GM23338 (cell line): Measurements from ENCODE around the gene SPTBN2. TPM values are rescaled to one million over a fixed set of nuclear protein-coding genes. Genes with fewer than 3 reads are reported as not detected.
A peak's percentile ranks its signal among the peaks of the same experiment; 100 is the strongest.

Experiments used
- ATAC-seq: fragments of 200-7000 bp; cut with Tn5 transposase; 3 replicates; pipeline ENCODE4 v1.9.1; 2020
- DNase-seq: peaks from one replicate; pipeline ENCODE4 v3.0.0-alpha.2; 2015; ENCODE audit warnings: low spot score
- H2AFZ ChIP-seq: fragments of 200-600 bp; sonication (generic); 2 replicates; pipeline ENCODE4 v1.8.0; 2016; ENCODE audit warnings: antibody characterized with exemption, mild to moderate bottlenecking, moderate library complexity
- H3F3A ChIP-seq: fragments of 200-600 bp; sonication (generic); replicated peaks from 2 replicates; pipeline ENCODE4 v1.8.0; 2017; ENCODE audit warnings: antibody characterized with exemption, mixed run types, low read depth
- H3K27ac ChIP-seq: fragments of 200-600 bp; sonication (generic); 2 replicates; pipeline ENCODE4 v1.6.1; 2016; ENCODE audit warnings: low read depth
- H3K27me3 ChIP-seq: fragments of 200-600 bp; sonication (generic); 2 replicates; pipeline ENCODE4 v1.8.0; 2016; ENCODE audit warnings: mild to moderate bottlenecking, mixed run types, moderate library complexity; ENCODE audit not compliant: insufficient read depth
- H3K36me3 ChIP-seq: fragments of 200-600 bp; sonication (generic); 2 replicates; pipeline ENCODE4 v1.8.0; 2016; ENCODE audit warnings: mild to moderate bottlenecking; ENCODE audit not compliant: insufficient read depth
- H3K4me1 ChIP-seq: fragments of 200-600 bp; sonication (generic); 2 replicates; pipeline ENCODE4 v1.8.0; 2016; ENCODE audit warnings: mild to moderate bottlenecking, moderate library complexity; ENCODE audit not compliant: insufficient read depth
- H3K4me2 ChIP-seq: fragments of 200-600 bp; sonication (generic); 2 replicates; pipeline ENCODE4 v1.7.1; 2017; ENCODE audit warnings: mixed run types
- H3K4me3 ChIP-seq: fragments of 200-600 bp; sonication (generic); 2 replicates; pipeline ENCODE4 v1.6.1; 2016; ENCODE audit warnings: mixed run types
- H3K79me2 ChIP-seq: fragments of 200-600 bp; sonication (generic); replicated peaks from 2 replicates; pipeline ENCODE4 v1.8.0; 2017; ENCODE audit warnings: mild to moderate bottlenecking; ENCODE audit not compliant: insufficient read depth
- H3K9me2 ChIP-seq: fragments of 200-600 bp; sonication (generic); 2 replicates; pipeline ENCODE4 v1.8.0; 2017; ENCODE audit not compliant: insufficient read depth
- H4K20me1 ChIP-seq: fragments of 200-600 bp; sonication (generic); replicated peaks from 2 replicates; pipeline ENCODE4 v1.8.0; 2017; ENCODE audit warnings: mild to moderate bottlenecking; ENCODE audit not compliant: insufficient read depth
- H3K27ac Mint-ChIP-seq: 2 replicates; pipeline ENCODE4 v1.8.0; 2020; ENCODE audit warnings: inconsistent platforms, mild to moderate bottlenecking, moderate library complexity, mixed read lengths
- H3K27me3 Mint-ChIP-seq: 3 replicates; pipeline ENCODE4 v1.8.0; 2022; ENCODE audit warnings: low read depth, mild to moderate bottlenecking, moderate library complexity, mixed read lengths, inconsistent platforms; ENCODE audit not compliant: insufficient read depth, poor library complexity
- H3K36me3 Mint-ChIP-seq: 3 replicates; pipeline ENCODE4 v1.8.0; 2021; ENCODE audit warnings: low read depth, mild to moderate bottlenecking, inconsistent platforms, moderate library complexity, mixed read lengths
- H3K4me1 Mint-ChIP-seq: 3 replicates; pipeline ENCODE4 v1.8.0; 2020; ENCODE audit warnings: mild to moderate bottlenecking, inconsistent platforms, mixed read lengths
- H3K4me3 Mint-ChIP-seq: 3 replicates; pipeline ENCODE4 v1.8.0; 2021; ENCODE audit warnings: moderate library complexity, mild to moderate bottlenecking, inconsistent platforms, mixed read lengths
- H3K9me3 Mint-ChIP-seq: 3 replicates; pipeline ENCODE4 v1.8.0; 2020; ENCODE audit warnings: moderate library complexity, mild to moderate bottlenecking, inconsistent platforms, mixed read lengths
- CREB1 ChIP-seq: fragments of 250-450 bp; sonication (Bioruptor Pico); IDR thresholded peaks from 2 replicates; pipeline ENCODE4 v1.5.0; 2020; ENCODE audit warnings: low read depth, mild to moderate bottlenecking, moderate library complexity
- CTCF ChIP-seq, 2 experiments: fragments of 200-600 bp in 1 of 2; sonication (generic) in 1 of 2; conservative IDR thresholded peaks; 2 replicates each; pipeline versions ENCODE4 v1.5.1 to v1.6.1; 2016 to 2017; ENCODE audit warnings: antibody characterized with exemption in 2 of 2, low read depth in 2 of 2, mild to moderate bottlenecking in 2 of 2, moderate library complexity in 1 of 2
- EZH2phosphoT487 ChIP-seq: fragments of 200-600 bp; sonication (generic); IDR thresholded peaks from one replicate; pipeline ENCODE4 v1.8.1; 2018; ENCODE audit warnings: antibody characterized with exemption; ENCODE audit not compliant: unreplicated experiment
- JUNB ChIP-seq: IDR thresholded peaks from one replicate; pipeline ENCODE4 v1.6.1; 2016; ENCODE audit warnings: antibody characterized with exemption; ENCODE audit not compliant: unreplicated experiment
- POLR2AphosphoS5 ChIP-seq: IDR thresholded peaks from 2 replicates; pipeline ENCODE4 v1.6.1; 2016; ENCODE audit warnings: antibody characterized with exemption, low read depth
- ZNF114 ChIP-seq: fragments of 250-450 bp; sonication (Bioruptor Pico); IDR thresholded peaks from 2 replicates; pipeline ENCODE4 v1.5.0; 2020; ENCODE audit warnings: mild to moderate bottlenecking, moderate library complexity
- ZNF331 ChIP-seq: fragments of 250-450 bp; sonication (Bioruptor Pico); IDR thresholded peaks from 2 replicates; pipeline ENCODE4 v1.5.0; 2020; ENCODE audit warnings: low read depth, mild to moderate bottlenecking, moderate library complexity
- polyA plus RNA-seq: library from polyadenylated mRNA; unstranded; fragments of >200 nt; fragmentation: Nextera tagmentation; extraction: Ambion mirVana; gene quantifications from 2 replicates; pipeline ENCODE4 v1.2.1, GENCODE V29; 2016
- total RNA-seq: library from RNA; depleted of rRNA; stranded (reverse); fragments of >200 nt; shearing (Covaris generic); gene quantifications from 2 replicates; pipeline ENCODE4 v1.2.3, GENCODE V29; 2014
- TF ChIP-seq, protein P1 (sequence below): IDR thresholded peaks from 2 replicates; pipeline ENCODE4 v1.6.1; 2016; ENCODE audit warnings: antibody characterized with exemption
- TF ChIP-seq, protein P2 (sequence below): IDR thresholded peaks from one replicate; pipeline ENCODE4 v1.6.1; 2018; ENCODE audit warnings: antibody characterized with exemption; ENCODE audit not compliant: unreplicated experiment

The SPTBN2 gene
- total and polyA plus RNA-seq, 2 experiments from 2014 or later = 7.7 to 49.1 TPM

DNA sequence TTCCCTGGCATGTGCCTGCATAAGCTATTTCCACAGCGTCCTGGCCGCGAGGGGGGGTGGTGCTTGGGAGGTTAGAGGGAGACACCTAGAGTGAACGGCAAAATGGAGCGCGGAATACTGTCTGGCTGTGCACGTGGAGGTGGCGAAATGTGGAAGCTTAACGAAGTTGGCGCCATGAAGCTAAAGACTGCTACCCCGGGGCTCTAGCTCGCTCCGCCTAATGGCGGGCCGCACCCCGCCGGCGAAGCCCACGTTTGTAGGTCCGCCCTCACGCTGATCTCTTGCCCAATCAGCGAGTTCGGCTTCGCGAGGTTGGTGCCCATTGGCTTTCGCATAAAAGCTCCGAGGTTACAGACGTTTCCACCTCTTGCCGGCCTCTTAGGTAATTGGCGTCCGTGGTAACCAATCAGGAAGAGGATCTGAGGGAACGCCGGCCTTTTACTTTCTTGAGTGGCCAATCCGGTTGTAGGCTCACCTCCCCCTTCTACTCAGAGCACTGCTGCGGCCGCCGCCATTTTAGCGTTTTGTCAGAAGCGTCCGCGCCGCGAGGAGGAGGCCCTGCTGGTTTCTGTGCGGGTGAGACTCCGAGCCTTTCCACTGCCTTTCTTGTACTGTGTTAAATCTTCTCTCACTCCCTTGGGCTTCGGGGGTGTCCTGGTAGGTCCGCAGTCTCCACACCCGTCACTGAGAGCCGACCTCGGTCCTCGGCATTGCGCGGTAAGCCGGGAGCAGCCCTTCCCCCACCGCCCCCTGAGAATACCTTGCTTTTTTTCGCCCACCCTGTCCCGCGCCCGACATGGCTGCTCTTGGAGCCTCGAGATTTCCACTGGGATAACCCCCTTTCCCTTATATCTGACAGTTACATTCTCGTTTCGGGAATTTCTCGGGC is 90.6 kb downstream of the SPTBN2 start, which contains the start of gene RBM4:
Gene RBM4, plus strand, starts transcription at position 527 of the 889 bp plus-strand sequence. CDS start 1,009 bp downstream, outside the sequence.
- Mint-ChIP-seq H3K4me1 (peaks cover 51% of the 10 kb centered on the region), H3K27ac (peak within 1 kb of the TSS; percentile 100), H3K9me3 (peaks cover 4% of the 10 kb centered on the region; the same call in 1 of the 3 replicates), H3K36me3 (peaks cover 63% of the 10 kb centered on the region), H3K27me3 (peaks cover 24% of the 10 kb centered on the region), H3K4me3 (peak within 1 kb of the TSS; percentile 97)
- peaks cover 89% of the 10 kb centered on the region for H3K79me2 ChIP-seq
- DNase-seq (peak; percentile 100), ATAC-seq (peak; percentile 93)
- no peak within 1 kb of the TSS for H2AFZ ChIP-seq
- peaks cover 38% of the 10 kb centered on the region for H3K36me3 ChIP-seq
- peaks cover 28% of the 10 kb centered on the region for H3F3A ChIP-seq
- TF ChIP-seq EZH2phosphoT487 (no peak), POLR2AphosphoS5 (peak; percentile 81), CTCF (conservative IDR thresholded peaks at IDR 0.05; ENCODE audit: low read depth in 2 of 2) (peak in 1 of 2 experiments; percentile 0; a peak in 1 of 4 replicates), CREB1 (CRISPR knock-in tag) (peak; percentile 66; the same call in 1 of the 2 replicates), ZNF331 (CRISPR knock-in tag) (no peak), ZNF114 (CRISPR knock-in tag) (no peak), JUNB (no peak)
- TF ChIP-seq, protein P1, sequence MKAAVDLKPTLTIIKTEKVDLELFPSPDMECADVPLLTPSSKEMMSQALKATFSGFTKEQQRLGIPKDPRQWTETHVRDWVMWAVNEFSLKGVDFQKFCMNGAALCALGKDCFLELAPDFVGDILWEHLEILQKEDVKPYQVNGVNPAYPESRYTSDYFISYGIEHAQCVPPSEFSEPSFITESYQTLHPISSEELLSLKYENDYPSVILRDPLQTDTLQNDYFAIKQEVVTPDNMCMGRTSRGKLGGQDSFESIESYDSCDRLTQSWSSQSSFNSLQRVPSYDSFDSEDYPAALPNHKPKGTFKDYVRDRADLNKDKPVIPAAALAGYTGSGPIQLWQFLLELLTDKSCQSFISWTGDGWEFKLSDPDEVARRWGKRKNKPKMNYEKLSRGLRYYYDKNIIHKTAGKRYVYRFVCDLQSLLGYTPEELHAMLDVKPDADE = no peak; the same call in 1 of the 2 replicates
- TF ChIP-seq, protein P2, sequence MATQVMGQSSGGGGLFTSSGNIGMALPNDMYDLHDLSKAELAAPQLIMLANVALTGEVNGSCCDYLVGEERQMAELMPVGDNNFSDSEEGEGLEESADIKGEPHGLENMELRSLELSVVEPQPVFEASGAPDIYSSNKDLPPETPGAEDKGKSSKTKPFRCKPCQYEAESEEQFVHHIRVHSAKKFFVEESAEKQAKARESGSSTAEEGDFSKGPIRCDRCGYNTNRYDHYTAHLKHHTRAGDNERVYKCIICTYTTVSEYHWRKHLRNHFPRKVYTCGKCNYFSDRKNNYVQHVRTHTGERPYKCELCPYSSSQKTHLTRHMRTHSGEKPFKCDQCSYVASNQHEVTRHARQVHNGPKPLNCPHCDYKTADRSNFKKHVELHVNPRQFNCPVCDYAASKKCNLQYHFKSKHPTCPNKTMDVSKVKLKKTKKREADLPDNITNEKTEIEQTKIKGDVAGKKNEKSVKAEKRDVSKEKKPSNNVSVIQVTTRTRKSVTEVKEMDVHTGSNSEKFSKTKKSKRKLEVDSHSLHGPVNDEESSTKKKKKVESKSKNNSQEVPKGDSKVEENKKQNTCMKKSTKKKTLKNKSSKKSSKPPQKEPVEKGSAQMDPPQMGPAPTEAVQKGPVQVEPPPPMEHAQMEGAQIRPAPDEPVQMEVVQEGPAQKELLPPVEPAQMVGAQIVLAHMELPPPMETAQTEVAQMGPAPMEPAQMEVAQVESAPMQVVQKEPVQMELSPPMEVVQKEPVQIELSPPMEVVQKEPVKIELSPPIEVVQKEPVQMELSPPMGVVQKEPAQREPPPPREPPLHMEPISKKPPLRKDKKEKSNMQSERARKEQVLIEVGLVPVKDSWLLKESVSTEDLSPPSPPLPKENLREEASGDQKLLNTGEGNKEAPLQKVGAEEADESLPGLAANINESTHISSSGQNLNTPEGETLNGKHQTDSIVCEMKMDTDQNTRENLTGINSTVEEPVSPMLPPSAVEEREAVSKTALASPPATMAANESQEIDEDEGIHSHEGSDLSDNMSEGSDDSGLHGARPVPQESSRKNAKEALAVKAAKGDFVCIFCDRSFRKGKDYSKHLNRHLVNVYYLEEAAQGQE = peak; percentile 9
- no peaks in the 10 kb centered on the region for H3K27me3 ChIP-seq
- H4K20me1 ChIP-seq = peaks cover 58% of the 10 kb centered on the region
- H3K27ac ChIP-seq = peak within 1 kb of the TSS; percentile 92
- peak within 1 kb of the TSS; percentile 94 for H3K4me3 ChIP-seq
- no peaks in the 10 kb centered on the region for H3K9me2 ChIP-seq
- peak within 1 kb of the TSS; percentile 99 for H3K4me2 ChIP-seq
- H3K4me1 ChIP-seq = peaks cover 36% of the 10 kb centered on the region
